Measurements from ENCODE around the gene MEX3D. TPM values are rescaled to one million over a fixed set of nuclear protein-coding genes. Genes with fewer than 3 reads are reported as not detected.
A peak's percentile ranks its signal among the peaks of the same experiment; 100 is the strongest.
"Not testable (repeated sequence)": the region's sequence is repeated elsewhere in the genome, so short reads cannot be mapped to it uniquely, and the experiment has no call there.

Gene MEX3D
- total and polyA plus RNA-seq, 4 donors = 17.0 to 43.6 (median 34.5) TPM

- no peak for DNase-seq (ENCODE audit: low read depth in 4 of 6, low spot score in 6 of 6)
- Histone ChIP-seq H3K36me3 (ENCODE audit: control insufficient read depth, insufficient read depth, low read length) (peaks cover 24% of the 10 kb centered on the region), H3K4me3 (ENCODE audit: low read depth, low read length) (no peak overlapping the region), H3K9me3 (ENCODE audit: control insufficient read depth, insufficient read depth, low read length) (no peaks in the 10 kb centered on the region), H3K27ac (ENCODE audit: low read depth, low read length) (no peak overlapping the region), H3K27me3 (ENCODE audit: control insufficient read depth, insufficient read depth, low read length) (no peaks in the 10 kb centered on the region), H3K4me1 (ENCODE audit: control insufficient read depth, insufficient read depth, low read length) (peaks cover 1% of the 10 kb centered on the region)
- WGBS (ENCODE audit: insufficient coverage) = 86% methylated on average over 10 of the region's 17 CpGs
Observed at GRCh38 chr19:1551068-1552040, 16.8 kb downstream of the MEX3D start.

DNA sequence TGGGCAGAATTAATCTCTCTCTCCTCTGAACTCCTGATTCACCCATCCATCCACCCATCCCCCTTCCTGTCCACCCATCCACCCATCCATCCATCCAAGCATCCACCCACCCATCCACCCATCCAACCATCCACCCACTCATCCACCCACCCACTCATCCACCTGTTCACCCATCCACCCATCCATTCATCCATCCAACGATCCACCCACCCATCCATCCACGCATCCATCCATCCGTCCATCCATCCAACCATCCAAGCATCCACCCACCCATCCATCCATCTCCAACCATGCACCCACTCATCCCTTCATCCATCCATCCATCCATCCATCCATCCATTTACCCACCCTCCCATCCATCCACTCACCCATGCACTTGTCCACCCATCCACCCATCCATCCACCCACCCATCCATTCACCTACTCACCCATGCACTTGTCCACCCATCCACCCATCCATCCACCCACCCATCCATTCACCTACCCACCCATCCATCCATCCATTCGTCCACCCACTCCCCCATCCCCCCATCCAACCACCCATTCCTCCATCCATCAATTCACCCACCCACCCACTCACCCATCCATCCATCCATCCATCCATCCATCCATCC lies 18.7 kb downstream of the MEX3D start:
- H3K36me3 ChIP-seq (ENCODE audit: control insufficient read depth, insufficient read depth, low read length) = peaks cover 10% of the 10 kb centered on the region

GRCh38 chr19:1540365-1540925 lies 27.7 kb downstream of the MEX3D start:
- H3K36me3 ChIP-seq (ENCODE audit: control insufficient read depth, insufficient read depth, low read length) = no peaks in the 10 kb centered on the region
- DNase-seq (ENCODE audit: low read depth in 4 of 6, low spot score in 6 of 6) = peak in 2 of 6 donors; percentile 13 to 66

More for the DNA sequence above, 18.7 kb downstream of the MEX3D start:
- no peak for DNase-seq (ENCODE audit: low read depth in 4 of 6, low spot score in 6 of 6)
- H3K4me1 ChIP-seq (ENCODE audit: control insufficient read depth, insufficient read depth, low read length) = peaks cover 6% of the 10 kb centered on the region
- H3K9me3 ChIP-seq (ENCODE audit: control insufficient read depth, insufficient read depth, low read length) = no peaks in the 10 kb centered on the region
- 88% methylated on average over 4 of the region's 4 CpGs for WGBS (ENCODE audit: insufficient coverage)
- no peak overlapping the region for H3K27ac ChIP-seq (ENCODE audit: low read depth, low read length)
- H3K4me3 ChIP-seq (ENCODE audit: low read depth, low read length) = no peak overlapping the region
- H3K27me3 ChIP-seq (ENCODE audit: control insufficient read depth, insufficient read depth, low read length) = peaks cover 4% of the 10 kb centered on the region

GRCh38 chr19:1539749-1540148 lies 28.4 kb downstream of the MEX3D start:
- not testable (repeated sequence) for DNase-seq (ENCODE audit: low read depth in 4 of 6, low spot score in 6 of 6); H3K9me3 ChIP-seq (ENCODE audit: control insufficient read depth, insufficient read depth, low read length); H3K4me3 ChIP-seq (ENCODE audit: low read depth, low read length); H3K27me3 ChIP-seq (ENCODE audit: control insufficient read depth, insufficient read depth, low read length); H3K27ac ChIP-seq (ENCODE audit: low read depth, low read length); H3K36me3 ChIP-seq (ENCODE audit: control insufficient read depth, insufficient read depth, low read length)
- WGBS (ENCODE audit: insufficient coverage) = 90% methylated on average over 2 of the region's 11 CpGs
- H3K4me1 ChIP-seq (ENCODE audit: control insufficient read depth, insufficient read depth, low read length) = peaks cover 13% of the 10 kb centered on the region

More at GRCh38 chr19:1540365-1540925, 27.7 kb downstream of the MEX3D start:
- Histone ChIP-seq H3K4me1 (ENCODE audit: control insufficient read depth, insufficient read depth, low read length) (peaks cover 13% of the 10 kb centered on the region), H3K4me3 (ENCODE audit: low read depth, low read length) (no peak overlapping the region), H3K27me3 (ENCODE audit: control insufficient read depth, insufficient read depth, low read length) (peaks cover under 1% of the 10 kb centered on the region), H3K27ac (ENCODE audit: low read depth, low read length) (no peak overlapping the region), H3K9me3 (ENCODE audit: control insufficient read depth, insufficient read depth, low read length) (no peaks in the 10 kb centered on the region)
- WGBS (ENCODE audit: insufficient coverage) = 30% methylated on average over 17 of the region's 17 CpGs

DNA sequence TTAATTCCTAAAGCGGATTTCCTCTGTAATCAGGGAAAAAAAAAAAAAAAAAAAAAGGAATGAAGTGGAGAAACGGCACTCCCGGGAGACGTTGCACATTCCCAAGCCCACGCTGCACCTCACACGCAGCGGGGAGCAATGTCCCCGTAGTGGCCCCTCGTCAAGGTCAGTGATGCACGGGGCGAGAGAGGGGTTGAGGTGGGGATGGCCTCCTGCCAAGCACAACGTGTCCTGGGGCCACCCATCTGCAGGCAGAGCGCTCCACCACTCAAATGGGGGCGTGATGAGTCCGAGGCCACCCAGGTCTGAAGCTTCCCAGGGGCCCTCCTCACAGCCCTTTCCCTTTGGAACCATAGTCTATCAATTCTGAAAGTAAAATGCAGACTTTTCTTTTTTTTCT lies 29.1 kb downstream of the MEX3D start:
- H3K27me3 ChIP-seq (ENCODE audit: control insufficient read depth, insufficient read depth, low read length) = no peaks in the 10 kb centered on the region
- no peak for DNase-seq (ENCODE audit: low read depth in 4 of 6, low spot score in 6 of 6)
- no peak overlapping the region for H3K4me3 ChIP-seq (ENCODE audit: low read depth, low read length)
- H3K27ac ChIP-seq (ENCODE audit: low read depth, low read length) = no peak overlapping the region
- WGBS (ENCODE audit: insufficient coverage) = 45% methylated on average over 11 of the region's 15 CpGs
- peaks cover 13% of the 10 kb centered on the region for H3K4me1 ChIP-seq (ENCODE audit: control insufficient read depth, insufficient read depth, low read length)
- no peaks in the 10 kb centered on the region for H3K9me3 ChIP-seq (ENCODE audit: control insufficient read depth, insufficient read depth, low read length)
- H3K36me3 ChIP-seq (ENCODE audit: control insufficient read depth, insufficient read depth, low read length) = peaks cover 7% of the 10 kb centered on the region

DNA sequence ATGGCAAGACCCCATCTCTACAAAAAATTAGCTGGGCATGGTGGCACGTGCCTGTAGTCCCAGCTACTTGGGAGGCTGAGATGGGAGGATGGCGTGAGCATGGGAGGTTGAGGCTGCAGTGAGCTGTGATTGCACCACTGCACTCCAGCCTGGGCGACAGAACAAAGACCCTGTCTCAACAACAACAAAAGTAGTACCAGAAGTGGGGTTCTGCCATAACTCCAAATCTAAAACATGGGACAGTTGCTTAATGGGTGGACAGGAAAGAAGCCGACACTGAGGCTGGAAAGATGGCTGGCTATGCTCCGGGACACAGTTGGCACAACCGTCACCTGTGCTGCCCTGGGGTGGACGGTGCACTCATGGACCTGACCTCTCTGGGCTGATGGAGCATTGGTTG lies 32.4 kb downstream of the MEX3D start:
- not testable (repeated sequence) for H3K27ac ChIP-seq (ENCODE audit: low read depth, low read length)
- WGBS (ENCODE audit: insufficient coverage) = 96% methylated on average over 5 of the region's 7 CpGs

DNA sequence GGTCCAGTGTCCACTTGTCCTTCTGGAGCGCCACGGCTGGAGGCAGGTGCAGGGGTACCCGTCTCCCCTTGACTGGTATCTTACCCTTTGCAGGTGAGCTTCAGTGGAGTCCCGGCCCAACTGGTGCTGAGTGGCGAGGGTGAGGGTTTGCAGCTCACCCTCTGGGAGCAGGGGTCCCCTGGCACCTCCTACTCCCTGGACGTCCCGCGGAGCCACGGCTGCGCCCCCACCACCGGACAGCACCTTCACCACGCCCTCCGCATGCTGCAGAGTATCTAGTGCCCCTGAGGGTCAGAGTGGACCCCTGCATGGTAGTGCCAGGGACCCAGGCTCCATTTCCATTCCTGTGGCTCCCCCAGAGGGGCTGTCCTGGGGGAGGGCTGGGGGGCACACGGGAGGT lies 33.2 kb downstream of the MEX3D start:
- Histone ChIP-seq H3K4me1 (ENCODE audit: control insufficient read depth, insufficient read depth, low read length) (peaks cover 8% of the 10 kb centered on the region), H3K27me3 (ENCODE audit: control insufficient read depth, insufficient read depth, low read length) (no peaks in the 10 kb centered on the region), H3K4me3 (ENCODE audit: low read depth, low read length) (no peak overlapping the region), H3K9me3 (ENCODE audit: control insufficient read depth, insufficient read depth, low read length) (no peaks in the 10 kb centered on the region), H3K27ac (ENCODE audit: low read depth, low read length) (no peak overlapping the region), H3K36me3 (ENCODE audit: control insufficient read depth, insufficient read depth, low read length) (peaks cover 22% of the 10 kb centered on the region)
- WGBS (ENCODE audit: insufficient coverage) = 83% methylated on average over 14 of the region's 14 CpGs
- no peak for DNase-seq (ENCODE audit: low read depth in 4 of 6, low spot score in 6 of 6)

More for the DNA sequence above, 32.4 kb downstream of the MEX3D start:
- Histone ChIP-seq H3K4me1 (ENCODE audit: control insufficient read depth, insufficient read depth, low read length) (peaks cover 13% of the 10 kb centered on the region), H3K36me3 (ENCODE audit: control insufficient read depth, insufficient read depth, low read length) (peaks cover 18% of the 10 kb centered on the region)
- DNase-seq (ENCODE audit: low read depth in 4 of 6, low spot score in 6 of 6); H3K4me3 ChIP-seq (ENCODE audit: low read depth, low read length); H3K27me3 ChIP-seq (ENCODE audit: control insufficient read depth, insufficient read depth, low read length); H3K9me3 ChIP-seq (ENCODE audit: control insufficient read depth, insufficient read depth, low read length): not testable (repeated sequence)

DNA sequence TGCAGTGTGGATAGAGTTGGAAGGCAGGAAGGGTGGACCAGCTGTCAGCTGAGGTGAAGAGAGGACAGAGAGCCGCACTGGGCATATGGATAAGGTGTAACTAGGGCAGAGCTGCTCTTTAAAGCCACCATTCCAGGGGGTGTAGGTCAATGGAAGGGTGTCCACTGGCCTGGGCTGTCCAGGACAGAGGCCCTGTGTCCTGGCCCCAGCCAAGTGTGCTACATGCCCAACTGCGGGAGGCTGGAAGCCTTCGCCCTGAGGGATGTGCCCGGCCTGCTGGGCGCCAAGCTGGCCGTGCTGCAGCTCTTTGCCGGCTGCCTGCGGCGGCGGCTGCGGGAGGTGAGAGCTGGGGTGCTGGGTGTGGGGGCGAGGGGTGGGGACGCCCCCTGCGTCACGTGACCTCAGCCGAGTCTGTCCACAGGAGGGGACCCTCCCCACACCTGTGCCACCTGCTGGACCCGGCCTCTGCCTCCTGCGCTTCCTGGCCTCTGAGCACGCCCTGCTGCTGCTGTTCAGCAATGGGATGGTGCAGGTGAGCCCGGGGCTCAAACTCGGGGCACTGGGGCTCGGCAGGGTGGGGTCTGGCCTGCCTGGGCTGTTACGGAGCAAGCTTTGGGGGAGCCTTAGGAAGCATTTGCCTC lies 34.5 kb downstream of the MEX3D start:
- DNase-seq (ENCODE audit: low read depth in 4 of 6, low spot score in 6 of 6) = no peak
- H3K9me3 ChIP-seq (ENCODE audit: control insufficient read depth, insufficient read depth, low read length) = no peaks in the 10 kb centered on the region
- no peaks in the 10 kb centered on the region for H3K27me3 ChIP-seq (ENCODE audit: control insufficient read depth, insufficient read depth, low read length)
- peaks cover 36% of the 10 kb centered on the region for H3K36me3 ChIP-seq (ENCODE audit: control insufficient read depth, insufficient read depth, low read length)
- no peak overlapping the region for H3K4me3 ChIP-seq (ENCODE audit: low read depth, low read length)
- peaks cover 3% of the 10 kb centered on the region for H3K4me1 ChIP-seq (ENCODE audit: control insufficient read depth, insufficient read depth, low read length)
- WGBS (ENCODE audit: insufficient coverage) = 65% methylated on average over 18 of the region's 23 CpGs
- no peak overlapping the region for H3K27ac ChIP-seq (ENCODE audit: low read depth, low read length)

GRCh38 chr19:1532003-1532402 lies 36.1 kb downstream of the MEX3D start:
- peaks cover 44% of the 10 kb centered on the region for H3K36me3 ChIP-seq (ENCODE audit: control insufficient read depth, insufficient read depth, low read length)
- H3K4me1 ChIP-seq (ENCODE audit: control insufficient read depth, insufficient read depth, low read length) = no peaks in the 10 kb centered on the region
- H3K27ac ChIP-seq (ENCODE audit: low read depth, low read length) = no peak overlapping the region
- H3K27me3 ChIP-seq (ENCODE audit: control insufficient read depth, insufficient read depth, low read length) = no peaks in the 10 kb centered on the region
- no peak overlapping the region for H3K4me3 ChIP-seq (ENCODE audit: low read depth, low read length)
- no peaks in the 10 kb centered on the region for H3K9me3 ChIP-seq (ENCODE audit: control insufficient read depth, insufficient read depth, low read length)
- no peak for DNase-seq (ENCODE audit: low read depth in 4 of 6, low spot score in 6 of 6)
- 80% methylated on average over 4 of the region's 9 CpGs for WGBS (ENCODE audit: insufficient coverage)

Measured in spinal cord (tissue), 10 donors.